Uterus (tissue), 2 donors: ENCODE data around the gene BCR.

Source experiments
- POLR2A ChIP-seq, 2 donors: fragments of 450-650 bp; IDR thresholded peaks; one replicate each; pipeline ENCODE4 v1.6.1; 2016; ENCODE audit warnings: antibody characterized with exemption in 2 of 2, mild to moderate bottlenecking in 1 of 2, moderate library complexity in 1 of 2
- TF ChIP-seq, protein P1 (sequence below), 4 experiments: fragments of 200-600 bp in 2 of 4; fragments of 450-650 bp in 2 of 4; sonication (generic) in 2 of 4; IDR thresholded peaks; one replicate each; pipeline ENCODE4 v1.5.1; 2016 to 2019; ENCODE audit warnings: antibody characterized with exemption in 4 of 4, mild to moderate bottlenecking in 2 of 4, moderate library complexity in 1 of 4

GRCh38 chr22:23233084-23233531, 52.8 kb downstream of the BCR start:
- TF ChIP-seq, protein P1, sequence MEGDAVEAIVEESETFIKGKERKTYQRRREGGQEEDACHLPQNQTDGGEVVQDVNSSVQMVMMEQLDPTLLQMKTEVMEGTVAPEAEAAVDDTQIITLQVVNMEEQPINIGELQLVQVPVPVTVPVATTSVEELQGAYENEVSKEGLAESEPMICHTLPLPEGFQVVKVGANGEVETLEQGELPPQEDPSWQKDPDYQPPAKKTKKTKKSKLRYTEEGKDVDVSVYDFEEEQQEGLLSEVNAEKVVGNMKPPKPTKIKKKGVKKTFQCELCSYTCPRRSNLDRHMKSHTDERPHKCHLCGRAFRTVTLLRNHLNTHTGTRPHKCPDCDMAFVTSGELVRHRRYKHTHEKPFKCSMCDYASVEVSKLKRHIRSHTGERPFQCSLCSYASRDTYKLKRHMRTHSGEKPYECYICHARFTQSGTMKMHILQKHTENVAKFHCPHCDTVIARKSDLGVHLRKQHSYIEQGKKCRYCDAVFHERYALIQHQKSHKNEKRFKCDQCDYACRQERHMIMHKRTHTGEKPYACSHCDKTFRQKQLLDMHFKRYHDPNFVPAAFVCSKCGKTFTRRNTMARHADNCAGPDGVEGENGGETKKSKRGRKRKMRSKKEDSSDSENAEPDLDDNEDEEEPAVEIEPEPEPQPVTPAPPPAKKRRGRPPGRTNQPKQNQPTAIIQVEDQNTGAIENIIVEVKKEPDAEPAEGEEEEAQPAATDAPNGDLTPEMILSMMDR (IDR thresholded peaks at IDR 0.05) = no peak
- no peak for TF ChIP-seq POLR2A (IDR thresholded peaks at IDR 0.05)
